Measurements from ENCODE around the gene CST7.

GRCh38 chr20:24998121-24998520 lies 49.1 kb downstream of the CST7 start:
- TF ChIP-seq CTCF (IDR thresholded peaks at IDR 0.05; ENCODE audit: low read depth, low read length, poor library complexity, severe bottlenecking) (no peak), EZH2phosphoT487 (IDR thresholded peaks at IDR 0.05; ENCODE audit: borderline replicate concordance, low read length) (no peak)
